Measurements from ENCODE around the gene SLC16A12.

SLC16A12 gene

GRCh38 chr10:89516149-89516832, 19.1 kb downstream of the SLC16A12 start (continued):
- TF ChIP-seq REPIN1 (tag by site-specific recombination; IDR thresholded peaks at IDR 0.05; ENCODE audit: low read depth), result no peak
- TF ChIP-seq GFI1B (tag by site-specific recombination; IDR thresholded peaks at IDR 0.05), result no peak
- TF ChIP-seq KLF10 (tag by site-specific recombination; IDR thresholded peaks at IDR 0.05), result no peak

GRCh38 chr10:89515031-89515841, 20.2 kb downstream of the SLC16A12 start:
- no peak for TF ChIP-seq ZNF701 (tag by site-specific recombination; IDR thresholded peaks at IDR 0.05)
- no peak for TF ChIP-seq ZNF114 (tag by site-specific recombination; IDR thresholded peaks at IDR 0.05)
- no peak for TF ChIP-seq ZNF548 (tag by site-specific recombination; IDR thresholded peaks at IDR 0.05)
- TF ChIP-seq GLI2 (tag by site-specific recombination; IDR thresholded peaks at IDR 0.05; ENCODE audit: borderline replicate concordance, low read depth), result no peak
- no peak for TF ChIP-seq ZBTB48 (tag by site-specific recombination; IDR thresholded peaks at IDR 0.05)
- no peak for TF ChIP-seq BCL11B (tag by site-specific recombination; IDR thresholded peaks at IDR 0.05; ENCODE audit: low read depth)
- peak; percentile 59 for TF ChIP-seq ZNF335 (tag by site-specific recombination; conservative IDR thresholded peaks at IDR 0.05)
- TF ChIP-seq ZNF544 (tag by site-specific recombination; IDR thresholded peaks at IDR 0.05), result no peak
- TF ChIP-seq ZBTB20 (tag by site-specific recombination; IDR thresholded peaks at IDR 0.05), result 0 out of 2 replicates have a peak, but pooled peaks have one; percentile 24
- no peak for TF ChIP-seq ZNF792 (tag by site-specific recombination; IDR thresholded peaks at IDR 0.05)
- Histone ChIP-seq H3K9me3 (ENCODE audit: control insufficient read depth, insufficient read depth, low read depth, low read length) (no peaks in the 10 kb centered on the region), H3K4me3 (ENCODE audit: low read depth, low read length) (no peak overlapping the region), H3K36me3 (ENCODE audit: control insufficient read depth in 2 of 2, insufficient read depth in 1 of 2, low read length in 2 of 2) (no peaks in the 10 kb centered on the region), H3K4me1 (ENCODE audit: control insufficient read depth, insufficient read depth, low read length) (peaks cover 3% of the 10 kb centered on the region; the same call in 1 of the 2 replicates), H3K27ac (ENCODE audit: extremely low read depth, low read depth, low read length) (no peak overlapping the region)
- ChIA-PET POLR2A (interaction anchor here (0.8 kb wide), 1 partner anchor 35 kb away, joined by 3 read pairs; no protein-coding TSS in a partner anchor), CTCF (interaction anchor here (0.6 to 1.0 kb wide), 3 partner anchors 25 to 201 kb away, joined by 3 to 5 read pairs (median 3); no protein-coding TSS in a partner anchor)

GRCh38 chr10:89513206-89513605, 22.2 kb downstream of the SLC16A12 start:
- POLR2A ChIA-PET, result no interaction called here
- H3K36me3 ChIP-seq (ENCODE audit: control insufficient read depth in 2 of 2, insufficient read depth in 1 of 2, low read length in 2 of 2), result no peaks in the 10 kb centered on the region
- H3K4me3 ChIP-seq (ENCODE audit: low read depth, low read length), result no peak overlapping the region
- H3K4me1 ChIP-seq (ENCODE audit: control insufficient read depth, insufficient read depth, low read length), result peaks cover 3% of the 10 kb centered on the region; the same call in 1 of the 2 replicates
- TF ChIP-seq GLIS2 (tag by site-specific recombination; IDR thresholded peaks at IDR 0.05), result no peak
- TF ChIP-seq ZBTB7A (tag by site-specific recombination; IDR thresholded peaks at IDR 0.05; ENCODE audit: low read depth), result no peak
- TF ChIP-seq ZNF580 (tag by site-specific recombination; IDR thresholded peaks at IDR 0.05), result no peak
- no peak for TF ChIP-seq ZNF280C (tag by site-specific recombination; IDR thresholded peaks at IDR 0.05)
- no peak for TF ChIP-seq GLIS1 (tag by site-specific recombination; IDR thresholded peaks at IDR 0.05)
- no peak for TF ChIP-seq BCL6B (tag by site-specific recombination; IDR thresholded peaks at IDR 0.05)
- TF ChIP-seq MZF1 (tag by site-specific recombination; IDR thresholded peaks at IDR 0.05; ENCODE audit: borderline replicate concordance), result peak; percentile 68; the same call in 1 of the 2 replicates
- CTCF ChIA-PET, result no interaction called here
- H3K9me3 ChIP-seq (ENCODE audit: control insufficient read depth, insufficient read depth, low read depth, low read length), result no peaks in the 10 kb centered on the region
- H3K27ac ChIP-seq (ENCODE audit: extremely low read depth, low read depth, low read length), result no peak overlapping the region
